Measurements from ENCODE around the gene GPATCH2.
"Not testable (repeated sequence)": the region's sequence is repeated elsewhere in the genome, so short reads cannot be mapped to it uniquely, and the experiment has no call there.

GPATCH2 gene

DNA sequence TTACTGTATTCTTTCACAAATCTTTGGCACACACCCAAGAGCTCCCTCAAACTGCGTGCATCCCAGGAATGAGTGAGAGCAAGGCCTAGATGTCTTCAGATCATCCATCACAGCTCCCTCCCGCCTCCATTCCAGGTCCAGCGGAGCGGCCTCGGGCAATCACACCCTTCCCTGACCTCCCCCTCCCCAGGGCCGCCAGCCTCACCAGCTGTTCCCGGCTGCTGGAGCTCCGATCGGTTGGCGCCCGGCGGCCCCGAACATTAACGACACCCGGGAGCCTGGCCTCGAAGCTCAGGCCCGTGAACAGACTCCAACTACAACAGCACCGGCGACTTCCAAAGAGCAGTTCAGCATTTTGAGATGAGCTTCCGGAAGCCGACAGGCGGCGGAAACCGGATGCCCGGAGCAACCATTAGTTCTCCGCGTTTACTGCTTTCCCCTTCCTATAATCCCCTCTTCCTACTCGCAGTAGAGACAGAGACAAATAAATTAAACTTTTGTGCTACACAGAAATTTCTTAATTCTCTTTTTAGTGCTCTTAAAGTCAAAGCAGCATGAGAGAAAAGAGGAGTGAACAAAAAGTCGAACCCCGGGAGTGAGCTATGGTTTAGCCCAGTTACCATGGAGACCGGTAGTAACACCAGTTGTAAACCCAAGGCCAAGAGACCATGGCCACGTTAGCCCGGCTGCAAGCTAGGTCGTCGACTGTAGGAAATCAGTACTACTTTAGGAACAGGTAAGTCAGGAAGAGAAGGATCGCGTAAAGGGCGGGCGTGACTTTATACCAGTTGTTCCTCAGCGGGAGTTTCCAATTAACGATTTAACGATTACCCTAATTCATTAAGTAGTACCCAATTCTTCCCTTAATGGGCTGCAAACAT is at the start of gene GPATCH2, which contains the start of gene SPATA17:
TSS of gene GPATCH2 (minus strand) at position 380 of the 881 bp plus-strand sequence. CDS start at position 261, 119 bp downstream.
TSS of gene SPATA17 (plus strand) at position 634 of the 881 bp plus-strand sequence. CDS start at position 669, 35 bp downstream.
- DNase-seq = peak in 13 of 14 donors; percentile 22 to 90 (median 73)

DNA sequence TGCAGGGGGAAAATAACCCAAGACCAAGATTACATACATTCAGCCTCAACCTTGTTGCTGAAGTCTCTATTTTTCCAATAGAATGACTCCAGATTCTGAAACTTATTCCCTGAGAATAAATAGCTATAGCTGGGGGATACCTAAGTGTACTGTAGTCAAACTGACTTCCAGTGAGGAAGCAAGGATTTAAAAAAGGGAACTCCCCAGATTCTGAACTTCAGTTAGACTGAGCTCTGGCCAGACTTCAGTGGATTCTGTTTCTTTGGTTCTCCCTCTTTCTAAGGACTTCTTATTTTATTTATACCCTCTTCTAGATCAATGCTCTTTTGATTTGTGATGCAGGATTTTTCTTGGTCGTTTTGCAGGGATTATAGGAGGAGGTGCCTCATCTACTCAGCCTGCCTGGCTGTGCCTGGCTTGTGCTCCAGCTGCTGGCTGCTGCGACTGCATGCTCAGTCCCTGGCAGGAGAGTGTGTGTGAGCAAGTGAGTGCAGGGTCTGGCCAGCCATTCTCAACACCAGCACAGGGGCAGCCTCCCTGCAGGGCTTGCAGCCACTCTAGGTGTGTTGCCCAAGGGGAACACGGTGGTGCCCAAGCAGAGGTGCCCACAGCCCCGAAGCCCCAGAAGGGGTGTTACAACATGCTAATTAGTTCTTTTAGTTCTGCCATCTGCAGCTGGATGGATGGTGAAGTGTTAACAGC is 43.3 kb upstream of the GPATCH2 start:
- DNase-seq = no peak

DNA sequence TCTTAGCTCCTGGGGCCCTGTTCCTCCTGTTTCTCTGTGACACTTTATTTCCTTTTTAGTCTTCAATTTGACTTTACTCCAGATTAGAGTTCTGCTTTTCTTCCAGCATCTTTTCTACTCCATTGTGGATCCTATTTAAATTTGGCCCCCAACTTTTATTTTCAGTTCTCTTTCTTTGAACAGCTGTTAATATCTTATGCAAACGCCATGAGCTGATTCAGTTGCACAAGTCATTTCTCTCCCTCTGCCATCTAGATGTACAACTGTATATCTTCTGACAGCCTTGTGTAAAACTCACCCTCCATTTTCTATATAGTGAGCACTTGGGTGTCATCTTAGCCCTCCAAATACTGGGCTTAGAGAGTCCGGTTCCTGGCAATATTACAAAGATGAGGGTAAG is 42.5 kb upstream of the GPATCH2 start:
- DNase-seq = no peak

DNA sequence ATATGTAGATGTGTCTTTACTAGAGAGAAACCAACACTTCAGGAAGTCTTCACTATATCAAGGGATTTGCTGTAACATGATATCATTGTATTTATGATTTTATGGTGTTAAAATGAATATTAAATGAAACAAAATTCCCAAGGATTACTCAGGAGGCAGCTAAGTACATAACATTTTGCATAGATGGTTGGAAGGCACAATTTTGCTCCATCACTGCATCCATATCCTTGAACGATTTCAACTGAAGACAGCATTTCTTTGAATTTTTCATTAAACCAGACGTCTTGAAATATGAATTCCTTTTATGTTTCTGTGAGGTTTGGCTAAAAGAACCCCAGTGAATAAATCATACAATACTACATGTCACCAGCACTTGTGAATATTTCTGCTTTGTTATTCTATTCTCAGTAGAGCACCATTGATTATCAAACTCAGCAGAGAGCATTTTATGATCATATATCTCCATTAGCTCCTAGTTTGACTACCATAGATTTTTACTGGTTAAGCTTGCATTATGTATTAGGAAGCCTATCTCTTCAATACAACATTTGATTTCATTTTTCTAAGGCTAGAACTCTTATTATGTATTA is 37.6 kb upstream of the GPATCH2 start:
- DNase-seq = no peak

DNA sequence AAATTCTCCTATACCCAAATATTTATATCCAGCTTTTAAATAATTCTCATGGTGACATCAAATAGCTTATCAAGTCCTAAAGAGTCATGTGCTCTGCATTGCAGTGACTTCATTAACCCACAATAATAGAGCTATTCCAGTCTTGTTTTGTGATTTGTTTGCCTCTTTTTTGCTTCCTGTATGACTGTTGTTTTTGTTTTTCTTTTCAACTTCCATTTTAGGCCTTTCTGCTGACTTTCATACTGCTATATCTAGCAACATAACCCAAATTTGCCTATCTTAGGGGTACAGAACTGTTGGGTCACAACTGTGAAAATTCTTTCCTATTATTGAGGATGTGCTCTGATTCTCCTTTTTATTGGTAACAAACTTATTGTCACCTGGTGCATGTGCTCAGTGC is 30.5 kb upstream of the GPATCH2 start:
- no peak for DNase-seq

DNA sequence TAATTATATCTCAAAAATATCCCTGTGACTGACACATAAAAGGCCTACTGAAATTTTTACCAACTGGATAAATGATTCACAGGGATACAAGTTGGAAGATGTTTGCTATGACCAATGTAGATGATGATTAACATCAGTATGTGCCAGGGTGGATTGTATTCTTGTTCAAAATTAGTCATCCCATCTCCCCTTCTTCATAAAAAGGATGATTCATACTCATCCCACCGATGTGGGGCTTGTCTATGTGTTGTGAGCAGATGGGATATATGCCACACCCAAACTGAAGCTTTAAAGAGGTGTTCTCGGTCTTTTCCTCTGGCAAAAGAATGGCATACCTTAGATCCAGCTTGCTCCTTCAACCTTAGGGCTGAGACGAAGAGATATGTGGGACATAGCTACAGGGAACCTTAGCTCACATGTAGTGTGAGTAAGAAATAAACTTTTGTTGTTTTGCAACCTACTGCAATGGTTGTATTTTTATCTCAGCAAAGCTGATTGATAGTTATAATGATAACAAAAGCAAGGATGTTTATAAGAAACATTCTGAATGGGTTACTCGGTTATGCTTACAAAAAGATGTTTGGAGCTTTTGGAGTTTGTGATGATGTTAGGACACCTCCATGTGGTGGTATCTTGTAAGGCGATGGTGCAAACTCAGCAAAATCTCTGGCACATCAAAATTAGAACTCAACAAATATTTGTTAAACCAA is 29.6 kb upstream of the GPATCH2 start:
- DNase-seq = peak in 1 of 14 donors; percentile 2

DNA sequence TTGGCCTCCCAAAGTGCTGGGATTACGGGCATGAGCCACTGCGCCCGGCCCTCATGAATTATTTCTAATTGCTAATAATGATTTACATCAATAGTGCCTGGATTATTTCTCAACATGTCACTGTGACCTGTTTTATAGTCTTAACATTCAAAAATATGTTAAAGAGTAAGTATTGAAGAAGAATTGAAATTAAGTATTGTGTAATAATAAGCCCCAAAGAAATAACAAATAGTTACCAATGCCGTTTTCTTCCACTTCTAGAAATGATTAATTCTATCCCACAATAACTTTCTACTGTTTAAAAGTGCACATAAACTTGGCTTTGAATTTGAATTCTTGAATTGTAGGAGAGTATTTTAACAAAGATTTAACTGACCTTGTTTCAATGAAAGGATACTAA is 19.8 kb upstream of the GPATCH2 start:
- no peak for DNase-seq

DNA sequence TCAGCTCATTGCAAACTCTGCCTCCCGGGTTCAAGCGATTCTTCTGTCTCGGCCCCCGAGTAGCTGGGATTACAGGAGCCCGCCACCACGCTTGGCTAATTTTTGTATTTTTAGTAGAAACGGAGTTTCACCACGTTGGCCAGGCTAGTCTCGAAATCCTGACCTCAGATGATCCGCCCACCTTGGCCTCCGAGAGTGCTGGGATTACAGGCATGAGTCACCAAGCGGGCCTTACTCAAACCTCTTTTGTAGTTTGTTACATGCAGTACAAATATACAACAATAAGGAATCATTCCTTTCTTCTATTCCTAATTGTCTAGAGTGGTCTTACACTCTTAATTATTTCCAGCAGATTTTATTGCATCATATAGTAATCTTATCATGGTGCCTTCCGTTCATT is 16.9 kb upstream of the GPATCH2 start:
- DNase-seq = no peak

DNA sequence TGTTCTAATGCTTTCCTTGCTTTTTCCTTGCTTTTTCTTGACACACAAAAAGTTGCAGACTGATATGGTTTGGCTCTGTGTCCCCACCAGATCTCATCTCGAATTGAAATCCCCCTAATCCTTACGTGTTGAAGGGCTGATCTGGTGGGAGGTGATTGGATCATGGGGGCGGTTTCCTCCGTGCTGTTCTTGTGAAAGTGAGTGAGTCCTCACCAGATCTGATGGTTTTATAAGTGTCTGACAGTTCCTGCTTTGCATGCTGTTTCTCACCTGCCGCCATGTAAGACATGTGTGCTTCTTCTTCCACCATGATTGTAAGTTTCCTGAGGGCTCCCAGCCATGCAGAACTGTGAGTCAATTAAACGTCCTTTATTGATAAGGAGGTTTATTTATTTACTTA is 11.6 kb upstream of the GPATCH2 start:
- DNase-seq = no peak

DNA sequence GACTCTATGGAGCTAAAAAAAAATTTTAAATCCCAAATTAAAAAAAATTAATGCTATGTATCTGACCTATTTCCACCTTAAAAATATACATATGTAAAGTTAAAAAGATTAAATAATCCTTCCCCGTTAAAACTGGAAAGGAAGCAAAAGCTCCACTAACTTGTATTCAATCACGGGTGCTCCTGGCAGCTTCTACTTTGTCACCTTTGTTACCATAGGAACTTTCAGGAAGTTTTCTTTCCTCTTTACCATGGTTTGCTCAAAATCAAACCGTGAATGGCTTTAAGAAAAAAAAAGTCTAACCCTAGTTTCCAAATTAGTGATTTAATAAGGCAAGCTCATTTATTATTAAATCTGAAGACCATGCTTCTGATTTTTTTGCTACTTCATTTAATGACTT is 3.5 kb downstream of the GPATCH2 start:
- DNase-seq = no peak

DNA sequence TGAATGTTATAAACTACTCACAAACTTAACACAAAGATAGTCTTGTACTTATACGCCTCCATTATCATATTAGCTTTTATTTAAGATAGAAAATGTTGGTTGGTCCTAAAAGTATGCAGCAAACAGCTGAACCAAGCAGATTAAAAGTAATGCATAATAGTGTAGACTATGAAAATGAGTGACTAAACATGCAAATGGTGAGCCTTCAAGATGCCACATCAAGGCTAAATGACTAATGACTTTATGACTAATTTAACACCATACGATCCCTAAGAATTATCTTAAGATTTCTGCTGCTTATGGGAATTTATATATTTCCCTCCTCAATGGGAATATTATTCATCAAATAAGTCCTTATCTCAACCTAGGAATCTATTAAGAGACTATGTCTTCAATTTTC is 4.6 kb downstream of the GPATCH2 start:
- no peak for DNase-seq

DNA sequence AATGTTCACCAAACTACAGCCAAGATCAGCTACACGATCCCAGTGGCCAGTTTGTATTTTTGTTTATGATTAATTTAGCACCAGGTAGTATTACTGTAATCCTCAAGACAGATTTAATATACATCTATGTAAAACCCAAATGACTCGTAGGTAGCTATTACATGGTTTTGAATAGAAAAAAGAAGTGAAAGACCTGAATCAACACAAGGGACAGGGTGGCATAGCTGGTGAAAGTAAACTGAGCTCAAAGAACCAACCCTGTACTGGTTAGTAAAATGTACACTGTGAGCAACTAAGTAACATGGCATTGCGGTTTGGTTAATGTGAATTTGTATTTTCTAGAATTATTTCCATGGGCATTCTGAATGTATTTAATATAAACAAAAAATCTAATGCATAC is 8.8 kb downstream of the GPATCH2 start:
- no peak for DNase-seq

DNA sequence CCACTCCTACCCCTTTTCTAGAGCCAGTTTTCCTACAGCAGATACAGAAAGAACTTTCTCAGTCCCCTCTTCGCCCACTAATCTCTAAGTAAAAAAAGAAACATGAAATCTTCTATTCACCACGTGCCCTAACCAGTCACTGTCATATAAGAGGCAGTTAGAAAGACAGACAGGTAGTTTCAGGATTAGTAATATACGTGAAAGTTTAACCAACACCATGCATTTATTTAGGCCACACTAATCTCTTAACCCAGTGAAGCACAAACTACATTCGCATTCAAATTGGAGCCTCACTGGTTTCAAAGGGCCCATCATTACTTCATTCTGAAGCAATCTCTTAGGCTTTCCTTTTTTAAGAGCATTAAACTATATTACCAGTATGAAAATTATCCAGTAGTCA is 10.1 kb downstream of the GPATCH2 start:
- DNase-seq = no peak

DNA sequence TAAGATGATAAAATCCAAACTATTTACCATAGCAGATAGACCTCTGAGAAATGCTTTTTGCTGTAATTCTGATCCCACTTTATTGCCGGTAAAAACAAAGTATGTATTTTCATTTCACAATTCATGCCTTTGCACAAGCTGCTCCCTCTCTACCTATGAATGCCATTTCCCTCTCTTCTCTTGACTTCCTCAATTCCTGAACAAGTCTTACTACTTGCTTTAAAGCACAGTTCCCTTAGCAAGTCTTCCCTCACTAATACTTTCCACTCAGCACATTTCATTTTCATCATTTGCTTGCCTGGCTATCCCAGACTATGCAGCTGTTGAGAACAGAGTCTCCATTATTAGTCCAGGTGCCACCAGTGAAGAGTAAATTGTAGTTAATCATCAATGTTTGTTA is 13.8 kb downstream of the GPATCH2 start:
- no peak for DNase-seq

DNA sequence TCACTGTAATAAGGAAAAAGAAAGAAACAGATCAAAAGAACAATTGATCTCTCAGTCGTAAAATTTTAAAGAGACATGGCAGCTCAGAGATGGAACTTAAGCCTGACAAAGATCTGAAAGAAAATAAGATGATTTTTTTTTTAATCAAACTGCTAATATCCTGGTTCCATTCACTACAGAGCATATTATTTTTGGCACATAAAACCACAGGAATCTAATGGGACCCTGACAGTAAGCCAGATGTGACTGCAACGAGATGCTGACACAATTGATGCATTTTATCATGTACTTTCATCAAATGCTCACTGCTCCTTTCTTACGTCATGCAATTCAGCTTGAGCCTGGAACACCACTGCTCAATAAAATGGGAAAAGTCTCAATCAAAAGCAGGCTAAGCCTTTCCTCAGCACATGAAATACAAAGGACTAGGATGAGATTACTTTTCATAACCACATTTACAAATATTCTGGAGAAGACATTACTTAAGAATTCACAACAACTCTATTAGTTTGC is 16.6 kb downstream of the GPATCH2 start:
- DNase-seq = no peak

DNA sequence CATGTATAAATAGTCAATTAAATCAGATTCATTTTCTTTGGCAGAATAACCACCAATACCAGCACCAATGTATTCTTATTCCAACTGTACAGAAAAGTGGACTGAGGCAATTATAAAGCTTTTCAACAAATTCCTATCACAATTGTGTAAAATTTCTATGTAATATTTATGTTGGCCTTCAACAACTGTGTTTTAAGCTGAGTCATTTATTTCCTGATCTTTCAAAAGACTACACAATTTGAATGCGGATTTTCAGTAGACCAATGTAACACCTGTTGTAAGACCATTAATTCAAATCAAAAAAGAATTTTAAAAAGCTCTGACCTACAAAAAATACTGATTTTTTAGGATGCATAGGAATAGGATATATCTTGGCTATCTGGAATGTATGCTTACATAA is 25.5 kb downstream of the GPATCH2 start:
- DNase-seq = no peak

DNA sequence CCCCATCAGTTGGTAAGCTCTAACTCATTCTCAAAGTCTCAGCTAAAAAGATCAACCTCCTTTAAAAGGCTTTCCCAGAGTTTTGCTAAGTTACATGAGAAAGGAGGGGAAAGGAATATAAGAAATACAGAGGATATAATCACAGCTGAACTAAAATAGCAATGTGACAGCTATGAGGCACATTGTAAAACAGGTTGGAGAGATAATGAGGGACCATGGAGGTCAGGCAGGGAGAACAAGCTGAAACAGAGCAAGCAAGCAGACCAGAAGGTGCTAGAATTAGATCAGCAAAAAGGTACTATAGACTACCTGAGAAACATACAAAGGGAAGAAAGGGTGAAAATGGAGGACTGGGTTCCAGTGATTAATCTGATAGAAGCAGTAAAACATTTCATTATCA is 28.5 kb downstream of the GPATCH2 start:
- DNase-seq = no peak

DNA sequence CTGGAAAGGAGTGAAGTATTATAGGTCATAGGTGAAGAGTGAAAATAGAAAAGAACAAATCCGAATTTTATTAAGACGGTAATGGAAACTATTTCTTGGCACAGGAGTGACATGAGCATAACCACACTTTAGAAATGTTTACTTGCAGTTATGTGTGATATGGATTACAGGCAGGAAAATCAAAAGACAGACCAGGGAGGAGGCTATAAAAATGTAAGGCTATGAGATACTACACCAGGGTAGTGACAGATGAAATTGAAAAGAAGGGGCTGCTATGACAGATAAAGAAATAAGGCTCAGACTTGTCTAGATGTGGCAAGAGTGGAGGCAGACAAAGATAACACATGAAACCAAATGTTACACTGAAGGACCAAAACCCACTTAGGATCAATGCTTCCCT is 31.7 kb downstream of the GPATCH2 start:
- DNase-seq = no peak

DNA sequence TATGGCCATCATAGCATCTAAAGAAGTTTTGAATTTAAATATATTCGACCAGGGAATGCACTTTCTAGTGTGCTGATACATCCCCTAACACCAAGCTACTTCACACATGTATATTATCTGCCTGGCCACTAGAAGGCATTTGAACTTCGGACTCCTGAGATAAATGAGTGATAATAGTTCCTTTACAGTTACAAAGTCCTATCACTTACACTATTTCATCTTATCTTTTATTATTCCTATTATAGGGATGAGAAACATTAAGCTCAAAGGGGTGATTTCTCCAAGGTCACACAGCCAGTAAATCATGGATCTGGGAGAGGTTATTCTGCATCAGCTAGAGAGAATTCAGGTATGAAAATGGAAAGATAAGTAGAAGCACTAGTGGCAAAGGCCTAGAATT is 40.3 kb downstream of the GPATCH2 start:
- no peak for DNase-seq

DNA sequence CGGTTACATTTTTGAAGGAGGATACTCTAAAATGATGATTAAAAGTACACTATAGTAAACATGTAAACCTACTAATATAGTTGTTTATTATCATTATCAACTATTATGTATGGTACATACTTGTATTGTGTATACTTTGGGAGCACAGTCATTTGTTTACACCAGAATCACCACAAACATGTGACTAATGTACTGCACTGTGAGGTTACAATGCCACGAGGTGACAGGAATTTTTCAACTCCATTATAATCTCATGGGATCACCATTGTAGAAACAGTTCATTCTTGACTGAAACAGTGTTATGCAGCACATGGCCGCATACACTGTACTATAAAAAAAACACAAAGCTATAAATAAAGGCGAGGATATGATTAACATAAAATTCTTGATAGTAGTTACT is 44.3 kb downstream of the GPATCH2 start:
- no peak for DNase-seq

DNA sequence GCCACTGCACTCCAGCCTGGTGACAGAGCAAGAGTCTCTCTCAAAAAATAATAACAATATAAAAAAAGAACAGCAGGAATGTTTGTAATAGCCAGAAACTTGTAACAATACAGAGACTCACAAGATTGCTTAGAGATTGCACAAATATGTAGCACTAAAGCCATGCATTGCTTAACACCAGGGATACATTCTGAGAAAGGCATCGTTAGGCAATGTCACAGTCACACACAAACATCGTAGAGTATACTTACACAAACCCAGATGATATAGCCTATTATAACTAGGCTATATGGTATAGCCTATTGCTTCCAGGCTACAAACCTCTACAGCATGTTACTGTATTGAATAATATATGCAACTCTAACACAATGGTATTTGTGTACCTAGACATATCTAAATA is 45.3 kb downstream of the GPATCH2 start:
- no peak for DNase-seq

DNA sequence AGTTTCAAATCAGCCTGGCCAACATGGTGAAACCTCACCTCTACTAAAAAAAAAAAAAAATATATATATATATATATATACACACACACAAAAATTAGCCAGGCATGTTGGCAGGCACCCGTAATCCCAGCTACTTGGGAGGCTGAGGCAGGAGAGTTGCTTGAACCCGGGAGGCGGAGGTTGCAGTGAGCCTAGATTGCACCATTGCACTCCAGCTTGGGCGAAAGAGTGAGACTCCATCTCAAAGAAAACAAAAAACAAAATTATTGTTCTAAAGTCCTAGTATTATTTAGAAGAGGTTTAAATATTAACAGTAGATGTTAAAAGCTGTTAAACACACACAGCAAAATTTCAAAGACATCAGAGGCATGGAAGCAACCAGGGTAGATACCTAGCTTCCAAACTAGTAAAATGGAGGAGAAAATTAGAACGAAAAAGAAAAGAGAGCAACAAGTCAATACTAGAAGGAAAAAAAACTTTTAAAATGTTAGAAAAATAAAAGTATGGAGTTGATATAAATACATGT is 46.5 kb downstream of the GPATCH2 start:
- DNase-seq = not testable (repeated sequence)
